Duodenal mucosa (tissue), 2 donors: ENCODE measurements around the gene SLC25A12.

Experiments
- H3K27ac ChIP-seq: one replicate; pipeline ENCODE4 v1.7.0; 2013; ENCODE audit warnings: low read depth, low read length
- H3K27me3 ChIP-seq, 2 donors: one replicate each; pipeline ENCODE4 v1.7.0; 2013; ENCODE audit warnings: low read length in 2 of 2, control low read depth in 1 of 2; ENCODE audit not compliant: insufficient read depth in 2 of 2, control insufficient read depth in 1 of 2
- H3K36me3 ChIP-seq, 2 donors: one replicate each; pipeline ENCODE4 v1.7.0; 2013; ENCODE audit warnings: low read length in 2 of 2, control low read depth in 1 of 2; ENCODE audit not compliant: insufficient read depth in 2 of 2, control insufficient read depth in 1 of 2
- H3K4me1 ChIP-seq, 2 donors: one replicate each; pipeline ENCODE4 v1.7.0; 2013; ENCODE audit warnings: low read length in 2 of 2, control low read depth in 1 of 2; ENCODE audit not compliant: insufficient read depth in 2 of 2, control insufficient read depth in 1 of 2
- H3K4me3 ChIP-seq, 2 donors: one replicate each; pipeline ENCODE4 v1.7.0; 2013; ENCODE audit warnings: low read length in 2 of 2, low read depth in 1 of 2
- H3K9ac ChIP-seq, 2 donors: one replicate each; pipeline ENCODE4 v1.7.0; 2013; ENCODE audit warnings: low read length in 2 of 2, low read depth in 1 of 2
- H3K9me3 ChIP-seq, 2 donors: one replicate each; pipeline ENCODE4 v1.7.0; 2013; ENCODE audit warnings: low read length in 2 of 2, control low read depth in 1 of 2; ENCODE audit not compliant: control insufficient read depth in 1 of 2

The SLC25A12 gene

GRCh38 chr2:171834286-171834685, 59.8 kb downstream of the SLC25A12 start:
- peaks cover 7 to 14% of the 10 kb centered on the region in 2 donors for H3K9me3 ChIP-seq
- no peak overlapping the region for H3K27ac ChIP-seq
- H3K36me3 ChIP-seq: peaks cover 27 to 37% of the 10 kb centered on the region in 2 donors
- no peak overlapping the region for H3K4me3 ChIP-seq
- no peak overlapping the region for H3K9ac ChIP-seq
- H3K4me1 ChIP-seq: no peaks in the 10 kb centered on the region
- H3K27me3 ChIP-seq: no peaks in the 10 kb centered on the region

GRCh38 chr2:171832489-171832888, 61.6 kb downstream of the SLC25A12 start:
- Histone ChIP-seq H3K27me3 (no peaks in the 10 kb centered on the region), H3K27ac (no peak overlapping the region), H3K36me3 (peaks cover 36 to 37% of the 10 kb centered on the region in 2 donors)

GRCh38 chr2:171830039-171830438, 64.0 kb downstream of the SLC25A12 start:
- peaks cover 7 to 14% of the 10 kb centered on the region in 2 donors for H3K9me3 ChIP-seq
- H3K4me3 ChIP-seq: no peak overlapping the region
- H3K36me3 ChIP-seq: peaks cover 31 to 36% of the 10 kb centered on the region in 2 donors
- H3K4me1 ChIP-seq: no peaks in the 10 kb centered on the region
- no peak overlapping the region for H3K9ac ChIP-seq
- H3K27ac ChIP-seq: no peak overlapping the region
- no peaks in the 10 kb centered on the region for H3K27me3 ChIP-seq

More at GRCh38 chr2:171832489-171832888, 61.6 kb downstream of the SLC25A12 start:
- Histone ChIP-seq H3K9me3 (peaks cover 7 to 14% of the 10 kb centered on the region in 2 donors), H3K4me1 (no peaks in the 10 kb centered on the region), H3K4me3 (no peak overlapping the region), H3K9ac (no peak overlapping the region)

- H3K27me3 ChIP-seq: no peaks in the 10 kb centered on the region
- H3K4me3 ChIP-seq: no peak overlapping the region
- H3K9me3 ChIP-seq: no peaks in the 10 kb centered on the region
- peaks cover 0 to 9% of the 10 kb centered on the region in 2 donors for H3K36me3 ChIP-seq
- no peak overlapping the region for H3K27ac ChIP-seq
- H3K4me1 ChIP-seq: no peaks in the 10 kb centered on the region
- H3K9ac ChIP-seq: no peak overlapping the region
Observed at GRCh38 chr2:171824086-171824485, 70.0 kb downstream of the SLC25A12 start.

GRCh38 chr2:171822525-171823322, 71.3 kb downstream of the SLC25A12 start:
- H3K27me3 ChIP-seq: no peaks in the 10 kb centered on the region
- no peaks in the 10 kb centered on the region for H3K36me3 ChIP-seq
- H3K9me3 ChIP-seq: no peaks in the 10 kb centered on the region
- no peaks in the 10 kb centered on the region for H3K4me1 ChIP-seq
- no peak overlapping the region for H3K9ac ChIP-seq
- no peak overlapping the region for H3K27ac ChIP-seq
- no peak overlapping the region for H3K4me3 ChIP-seq

GRCh38 chr2:171819453-171819852, 74.6 kb downstream of the SLC25A12 start:
- no peak overlapping the region for H3K27ac ChIP-seq
- H3K9me3 ChIP-seq: no peaks in the 10 kb centered on the region
- H3K27me3 ChIP-seq: no peaks in the 10 kb centered on the region
- no peaks in the 10 kb centered on the region for H3K4me1 ChIP-seq
- H3K4me3 ChIP-seq: no peak overlapping the region
- no peak overlapping the region for H3K9ac ChIP-seq
- no peaks in the 10 kb centered on the region for H3K36me3 ChIP-seq

- H3K36me3 ChIP-seq: no peaks in the 10 kb centered on the region
- no peak overlapping the region for H3K9ac ChIP-seq
- H3K4me3 ChIP-seq: no peak overlapping the region
- no peaks in the 10 kb centered on the region for H3K4me1 ChIP-seq
- H3K27ac ChIP-seq: no peak overlapping the region
- no peaks in the 10 kb centered on the region for H3K9me3 ChIP-seq
- no peaks in the 10 kb centered on the region for H3K27me3 ChIP-seq
Observed at GRCh38 chr2:171814883-171815282, 79.2 kb downstream of the SLC25A12 start.

- H3K9ac ChIP-seq: no peak overlapping the region
- H3K27ac ChIP-seq: no peak overlapping the region
- no peaks in the 10 kb centered on the region for H3K36me3 ChIP-seq
- no peak overlapping the region for H3K4me3 ChIP-seq
- no peaks in the 10 kb centered on the region for H3K9me3 ChIP-seq
- H3K4me1 ChIP-seq: no peaks in the 10 kb centered on the region
- no peaks in the 10 kb centered on the region for H3K27me3 ChIP-seq
Observed at GRCh38 chr2:171814174-171814573, 79.9 kb downstream of the SLC25A12 start.

GRCh38 chr2:171813729-171814128, 80.3 kb downstream of the SLC25A12 start:
- Histone ChIP-seq H3K27me3 (no peaks in the 10 kb centered on the region), H3K4me1 (no peaks in the 10 kb centered on the region), H3K36me3 (no peaks in the 10 kb centered on the region), H3K9ac (no peak overlapping the region), H3K27ac (no peak overlapping the region), H3K9me3 (no peaks in the 10 kb centered on the region), H3K4me3 (no peak overlapping the region)

- Histone ChIP-seq H3K36me3 (no peaks in the 10 kb centered on the region), H3K27me3 (no peaks in the 10 kb centered on the region), H3K9ac (no peak overlapping the region), H3K9me3 (no peaks in the 10 kb centered on the region), H3K27ac (no peak overlapping the region), H3K4me3 (no peak overlapping the region), H3K4me1 (no peaks in the 10 kb centered on the region)
Observed at GRCh38 chr2:171813126-171813525, 80.9 kb downstream of the SLC25A12 start.
